GM12878 (cell line): ENCODE data around the gene MAS1L. TPM values are rescaled to one million over a fixed set of nuclear protein-coding genes. Genes with fewer than 3 reads are reported as not detected.

Experiments
- ATAC-seq: fragments of 200-7000 bp; cut with Tn5 transposase; 3 replicates; pipeline ENCODE4 v1.9.1; 2020; ENCODE audit warnings: mild to moderate bottlenecking, moderate library complexity
- BruUV-seq: library from RNA; stranded (reverse); fragments of 400-500 nt; replicated peaks from 2 replicates; lab custom pipeline; 2021; lab: Mats Ljungman, UMichigan
- CTCF ChIA-PET: fragments of 300-600 bp; sonication (Branson Sonifier 250); formaldehyde crosslinking; extraction: SDS; loops from one replicate; lab custom pipeline; 2021; ENCODE audit warnings: inconsistent platforms; lab: Yijun Ruan, JAX
- POLR2A ChIA-PET: fragments of 350-600 bp; formaldehyde crosslinking; extraction: SDS; loops from one replicate; lab custom pipeline; 2021; ENCODE audit warnings: inconsistent platforms; lab: Charles Lee
- RAD21 ChIA-PET: fragments of 300-600 bp; sonication (Branson Sonifier 250); formaldehyde crosslinking; loops from one replicate; lab custom pipeline; 2023; ENCODE audit warnings: antibody characterized with exemption; ENCODE audit not compliant: unreplicated experiment; lab: Charles Lee
- SMC1A ChIA-PET: fragments of 300-600 bp; sonication (Branson Sonifier 250); formaldehyde crosslinking; loops from one replicate; lab custom pipeline; 2023; ENCODE audit not compliant: unreplicated experiment, uncharacterized antibody; lab: Charles Lee
- DNase-seq: peaks from one replicate; pipeline ENCODE4 v3.0.0-alpha.2; 2011; ENCODE audit warnings: low read depth, low spot score
- FAIRE-seq: peaks from 3 replicates; lab custom pipeline; 2011; peaks lifted over from hg19 to GRCh38; lab: Jason Lieb, UNC
- H2AFZ ChIP-seq: 2 replicates; pipeline ENCODE4 v1.6.0; 2011; ENCODE audit warnings: low read depth, low read length, control low read depth; ENCODE audit not compliant: control insufficient read depth
- H3K27ac ChIP-seq: 2 replicates; pipeline ENCODE4 v1.5.1; 2011; ENCODE audit warnings: control low read depth; ENCODE audit not compliant: control insufficient read depth, insufficient read depth
- H3K27me3 ChIP-seq, 2 experiments: replicated peaks in 1 of 2; 2 replicates each; pipeline versions ENCODE4 v1.6.0 to v1.6.1; 2011; ENCODE audit warnings: low read length in 1 of 2; ENCODE audit not compliant: control insufficient read depth in 2 of 2, insufficient read depth in 2 of 2
- H3K36me3 ChIP-seq, 2 experiments: 2 replicates each; pipeline ENCODE4 v1.5.1; 2011; ENCODE audit warnings: low read length in 1 of 2; ENCODE audit not compliant: control insufficient read depth in 2 of 2, insufficient read depth in 2 of 2
- H3K4me1 ChIP-seq: 2 replicates; pipeline ENCODE4 v1.6.1; 2011; ENCODE audit warnings: mild to moderate bottlenecking, low read length, moderate library complexity, mixed read lengths; ENCODE audit not compliant: control insufficient read depth, insufficient read depth
- H3K4me2 ChIP-seq: 2 replicates; pipeline ENCODE4 v1.6.0; 2011; ENCODE audit warnings: control low read depth; ENCODE audit not compliant: control insufficient read depth, insufficient read depth
- H3K4me3 ChIP-seq: fragments of 200-600 bp; sonication (generic); 2 replicates; pipeline ENCODE4 v1.5.1; 2016
- H3K79me2 ChIP-seq: 2 replicates; pipeline ENCODE4 v1.6.0; 2011; ENCODE audit warnings: low read length; ENCODE audit not compliant: control insufficient read depth, insufficient read depth
- H3K9ac ChIP-seq: 2 replicates; pipeline ENCODE4 v1.8.0; 2011; ENCODE audit warnings: low read length, control low read depth, mixed read lengths; ENCODE audit not compliant: control insufficient read depth, insufficient read depth
- H3K9me3 ChIP-seq: replicated peaks from 3 replicates; pipeline ENCODE4 v1.5.1; 2011; ENCODE audit warnings: mild to moderate bottlenecking, low read length; ENCODE audit not compliant: control insufficient read depth, insufficient read depth
- H4K20me1 ChIP-seq: 2 replicates; pipeline ENCODE4 v1.6.0; 2011; ENCODE audit not compliant: control insufficient read depth, insufficient read depth
- CTCF ChIP-seq, 3 experiments: IDR thresholded peaks in 2 of 3; conservative IDR thresholded peaks in 1 of 3; 2 replicates each; pipeline ENCODE4 v1.5.1; 2011; ENCODE audit warnings: low read depth in 3 of 3, low read length in 3 of 3, mild to moderate bottlenecking in 3 of 3, control low read depth in 2 of 3, moderate library complexity in 2 of 3, inconsistent platforms in 1 of 3, mixed read lengths in 1 of 3; ENCODE audit not compliant: control insufficient read depth in 2 of 3, insufficient read depth in 1 of 3; ENCODE audit errors: extremely low read depth in 1 of 3
- EGR1 ChIP-seq, 2 experiments: IDR thresholded peaks; 1 replicate in 1 of 2; 2 replicates in 1 of 2; pipeline ENCODE4 v1.6.1; 2011 to 2012; ENCODE audit warnings: low read depth in 2 of 2, low read length in 2 of 2, borderline replicate concordance in 1 of 2, mild to moderate bottlenecking in 1 of 2, moderate library complexity in 1 of 2
- KAT2A ChIP-seq: conservative IDR thresholded peaks from 2 replicates; pipeline ENCODE4 v1.6.1; 2011; ENCODE audit warnings: low read depth, low read length; ENCODE audit not compliant: control insufficient read depth
- MEF2A ChIP-seq: IDR thresholded peaks from 2 replicates; pipeline ENCODE4 v1.6.1; 2011; ENCODE audit warnings: low read depth, mild to moderate bottlenecking, low read length, moderate library complexity; ENCODE audit not compliant: insufficient read depth
- MXI1 ChIP-seq: fragments of 150-350 bp; IDR thresholded peaks from 2 replicates; pipeline ENCODE4 v1.6.1; 2011; ENCODE audit warnings: low read depth, mild to moderate bottlenecking, inconsistent platforms, low read length, improper control_type of control experiment
- PAX5 ChIP-seq: IDR thresholded peaks from 2 replicates; pipeline ENCODE4 v1.6.1; 2011; ENCODE audit warnings: low read depth, low read length, borderline replicate concordance
- POU2F2 ChIP-seq: IDR thresholded peaks from 3 replicates; pipeline ENCODE4 v1.6.1; 2011; ENCODE audit warnings: low read depth, mild to moderate bottlenecking, low read length, borderline replicate concordance
- RAD21 ChIP-seq: IDR thresholded peaks from 2 replicates; pipeline ENCODE4 v1.6.1; 2011; ENCODE audit warnings: mild to moderate bottlenecking, low read depth, low read length, moderate library complexity; ENCODE audit not compliant: insufficient read depth
- RELB ChIP-seq: fragments of 450-650 bp; IDR thresholded peaks from 2 replicates; pipeline ENCODE4 v1.6.1; 2017; ENCODE audit warnings: low read depth, mild to moderate bottlenecking, moderate library complexity
- SKIL ChIP-seq: fragments of 450-650 bp; IDR thresholded peaks from 2 replicates; pipeline ENCODE4 v1.6.1; 2017; ENCODE audit warnings: mild to moderate bottlenecking, low read depth, inconsistent platforms; ENCODE audit not compliant: poor library complexity, severe bottlenecking
- SMAD1 ChIP-seq: fragments of 450-650 bp; IDR thresholded peaks from 2 replicates; pipeline ENCODE4 v1.6.1; 2018; ENCODE audit warnings: mild to moderate bottlenecking, low read depth; ENCODE audit not compliant: partially characterized antibody
- SMARCA5 ChIP-seq: fragments of 450-650 bp; IDR thresholded peaks from 2 replicates; pipeline ENCODE4 v1.6.1; 2017; ENCODE audit warnings: mild to moderate bottlenecking
- YY1 ChIP-seq: IDR thresholded peaks from 2 replicates; pipeline ENCODE4 v1.6.1; 2011; ENCODE audit warnings: low read depth, mild to moderate bottlenecking, low read length
- ZSCAN29 ChIP-seq: fragments of 450-650 bp; IDR thresholded peaks from 2 replicates; pipeline ENCODE4 v1.6.1; 2017; ENCODE audit warnings: mild to moderate bottlenecking, moderate library complexity
- ZZZ3 ChIP-seq: IDR thresholded peaks from 2 replicates; pipeline ENCODE4 v1.6.1; 2011; ENCODE audit warnings: low read depth; ENCODE audit not compliant: control insufficient read depth, insufficient read length
- WGBS: methylation state at CpG from one replicate; pipeline ENCODE4 v1.1.6; 2016; ENCODE audit warnings: low lambda C conversion rate; ENCODE audit not compliant: insufficient replicate concordance, insufficient coverage; ENCODE audit errors: missing lambda C conversion rate; 5-methylcytosine and 5-hydroxymethylcytosine counted together
- in situ Hi-C: fragments of 300-500 bp; cut with MboI; formaldehyde crosslinking; loops from 9 replicates; pipeline ENCODE4 v1.14.3; 2018; ENCODE audit warnings: mixed read lengths
- intact Hi-C: fragments of 100-400 bp; cut with micrococcal nuclease; formaldehyde crosslinking; loops from one replicate; pipeline ENCODE4 v1.14.2; 2022; ENCODE audit not compliant: unreplicated experiment
- polyA plus RNA-seq, 11 experiments: library from polyadenylated mRNA; depleted of rRNA in 4 of 11; unstranded in 6 of 11; stranded (reverse) in 5 of 11; fragments of >200 nt; fragmentation: Nextera tagmentation in 4 of 11; fragmentation: Illumina TruSeq in 1 of 11; extraction: Ambion mirVana in 4 of 11; extraction: Trizol in 1 of 11; gene quantifications; 1 replicate in 1 of 11; 2 replicates in 10 of 11; pipeline versions ENCODE4 v1.2.1 to v1.2.3, GENCODE V29; 2011 to 2016; ENCODE audit warnings: inconsistent platforms in 2 of 11, missing spikeins in 2 of 11, low read depth in 1 of 11
- total RNA-seq, 4 experiments: library from RNA; depleted of rRNA in 3 of 4; stranded (reverse); fragments of >200 nt in 3 of 4; fragmentation: Illumina TruSeq in 1 of 4; extraction: Trizol in 1 of 4; gene quantifications; 2 replicates each; pipeline versions ENCODE4 v1.2.1 to v1.2.3, GENCODE V29; 2013 to 2021

The MAS1L gene
- total and polyA plus RNA-seq, 10 of the 15 experiments (the other 5 are each of a cell fraction or from before 2014, with no cell fraction given) = not detected

DNA sequence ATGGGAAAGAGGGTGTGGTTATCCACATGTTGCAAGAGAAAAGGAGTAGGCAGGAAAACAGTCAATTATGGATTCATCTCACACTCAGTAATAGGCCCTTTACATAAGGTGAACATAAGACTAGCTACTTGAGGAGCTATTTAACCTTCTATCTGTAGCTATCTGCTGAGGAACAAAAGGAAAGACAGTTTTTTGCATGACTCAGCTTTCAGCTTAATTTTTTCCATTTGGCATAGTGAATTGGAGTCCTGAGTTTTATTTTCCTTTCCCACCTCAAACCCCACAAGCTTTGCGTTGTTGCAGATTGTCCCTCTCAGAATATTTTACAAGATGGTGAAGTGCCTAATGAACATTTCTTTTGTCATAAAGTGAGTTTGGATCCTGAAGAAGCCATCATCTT is 39.4 kb upstream of the MAS1L start:
- intact Hi-C loops = no loop called here
- Histone ChIP-seq H3K4me1 (no peaks in the 10 kb centered on the region), H3K4me3 (no peak overlapping the region), H3K4me2 (no peak overlapping the region), H3K9ac (no peak overlapping the region), H3K27me3 (0 out of 4 replicates have a peak, but pooled peaks cover 0 to 3% of the 10 kb centered on the region in 2 experiments), H4K20me1 (no peaks in the 10 kb centered on the region), H2AFZ (no peak overlapping the region), H3K9me3 (no peaks in the 10 kb centered on the region), H3K79me2 (no peaks in the 10 kb centered on the region), H3K36me3 (no peaks in the 10 kb centered on the region), H3K27ac (no peak overlapping the region)
- ChIA-PET SMC1A (interaction anchor here (0.5 to 1.5 kb wide), 2 partner anchors 19 to 34 kb away, joined by 4 read pairs; no protein-coding TSS in a partner anchor), POLR2A (no interaction called here), CTCF (no interaction called here), RAD21 (no interaction called here)
- BruUV-seq = no TSS peak
- WGBS = 91% methylated on average over 1 of the region's 1 CpG
- no peak for ATAC-seq
- no peak for DNase-seq
- TF ChIP-seq PAX5 (no peak), KAT2A (no peak), ZSCAN29 (no peak), SMAD1 (no peak), YY1 (no peak), MXI1 (no peak), RAD21 (no peak), POU2F2 (no peak), MEF2A (no peak), SKIL (no peak), SMARCA5 (no peak), ZZZ3 (no peak), CTCF (IDR thresholded peaks at IDR 0.05 in 2 of 3, conservative IDR thresholded peaks at IDR 0.05 in 1 of 3; ENCODE audit: control insufficient read depth in 2 of 3, extremely low read depth in 1 of 3, insufficient read depth in 1 of 3, low read depth in 3 of 3, low read length in 3 of 3) (no peak), RELB (no peak), EGR1 (IDR thresholded peaks at IDR 0.05; ENCODE audit: borderline replicate concordance in 1 of 2, low read depth in 2 of 2, low read length in 2 of 2) (no peak)
- in situ Hi-C loops = no loop called here
- FAIRE-seq = no peak
